Posterior cingulate gyrus (tissue), 11 donors: ENCODE data around the gene CDKL1.
"Not testable (repeated sequence)": the region's sequence is repeated elsewhere in the genome, so short reads cannot be mapped to it uniquely, and the experiment has no call there.

Experiments
- DNase-seq, 10 donors: peaks; one replicate each; pipeline versions ENCODE4 v3.0.0 to v3.0.0-alpha.2; 2020 to 2021; ENCODE audit warnings: mixed read lengths in 3 of 10
- intact Hi-C: fragments of 100-400 bp; cut with DNase I; formaldehyde crosslinking; loops from one replicate; pipeline ENCODE4 v1.15.1; 2023

Gene CDKL1

GRCh38 chr14:50339178-50339804 is 57.4 kb downstream of the CDKL1 start:
- DNase-seq, result no peak
- intact Hi-C loops, result no loop called here

GRCh38 chr14:50338587-50338986 is 58.1 kb downstream of the CDKL1 start:
- intact Hi-C loops, result no loop called here
- no peak for DNase-seq

GRCh38 chr14:50335989-50336824 is 60.5 kb downstream of the CDKL1 start:
- peak in 9 of 10 donors; percentile 39 to 93 (median 55) for DNase-seq

GRCh38 chr14:50335389-50335788 is 61.3 kb downstream of the CDKL1 start:
- DNase-seq, result peak in 8 of 10 donors; percentile 21 to 93 (median 66)
- intact Hi-C loops, result no loop called here

More at GRCh38 chr14:50335989-50336824, 60.5 kb downstream of the CDKL1 start:
- intact Hi-C loops, result no loop called here

DNA sequence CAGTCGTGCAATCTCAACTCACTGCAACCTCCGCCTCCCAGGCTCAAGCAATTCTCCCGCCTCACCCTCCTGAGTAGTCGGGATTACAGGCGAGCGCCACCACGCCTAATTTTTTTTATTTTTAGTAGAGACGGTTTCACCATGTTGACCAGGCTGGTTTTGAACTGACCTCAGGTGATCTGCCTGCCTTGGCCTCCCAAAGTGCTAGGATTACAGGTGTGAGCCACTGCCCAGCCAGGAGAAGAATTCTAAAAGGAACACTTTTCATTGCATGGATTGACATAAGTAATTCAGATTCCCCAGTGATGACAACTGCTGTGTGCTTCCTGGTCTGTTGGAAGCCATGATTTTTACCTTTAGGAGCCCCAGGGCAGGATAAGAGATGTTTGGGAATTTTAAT is 62.5 kb downstream of the CDKL1 start:
- intact Hi-C loops, result no loop called here

DNA sequence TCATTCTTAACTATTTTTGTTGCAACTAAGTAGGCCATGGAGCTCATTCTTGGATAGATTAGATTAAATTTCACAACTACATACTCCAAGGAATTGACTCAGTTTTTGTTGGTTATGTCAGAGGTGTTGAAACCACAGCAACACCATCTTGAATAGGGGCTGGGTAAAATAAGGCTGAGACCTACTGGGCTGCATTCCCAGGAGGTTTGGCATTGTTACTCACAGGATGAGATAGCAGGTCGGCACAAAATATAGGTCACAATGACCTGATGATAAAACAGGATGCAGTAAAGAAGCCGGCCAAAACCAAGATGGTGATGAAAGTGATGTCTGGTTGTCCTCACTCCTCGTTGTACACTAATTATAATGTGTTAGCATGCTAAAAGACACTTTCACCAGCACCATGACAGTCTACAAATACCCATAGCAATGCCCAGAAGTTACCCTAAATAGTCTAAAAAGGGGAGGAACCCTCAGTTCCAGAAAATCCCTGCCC is 63.6 kb downstream of the CDKL1 start:
- DNase-seq, result no peak
- intact Hi-C loops, result no loop called here

More for the DNA sequence above, 62.5 kb downstream of the CDKL1 start:
- no peak for DNase-seq

GRCh38 chr14:50331596-50331995 is 65.1 kb downstream of the CDKL1 start:
- DNase-seq, result no peak
- intact Hi-C loops, result no loop called here

DNA sequence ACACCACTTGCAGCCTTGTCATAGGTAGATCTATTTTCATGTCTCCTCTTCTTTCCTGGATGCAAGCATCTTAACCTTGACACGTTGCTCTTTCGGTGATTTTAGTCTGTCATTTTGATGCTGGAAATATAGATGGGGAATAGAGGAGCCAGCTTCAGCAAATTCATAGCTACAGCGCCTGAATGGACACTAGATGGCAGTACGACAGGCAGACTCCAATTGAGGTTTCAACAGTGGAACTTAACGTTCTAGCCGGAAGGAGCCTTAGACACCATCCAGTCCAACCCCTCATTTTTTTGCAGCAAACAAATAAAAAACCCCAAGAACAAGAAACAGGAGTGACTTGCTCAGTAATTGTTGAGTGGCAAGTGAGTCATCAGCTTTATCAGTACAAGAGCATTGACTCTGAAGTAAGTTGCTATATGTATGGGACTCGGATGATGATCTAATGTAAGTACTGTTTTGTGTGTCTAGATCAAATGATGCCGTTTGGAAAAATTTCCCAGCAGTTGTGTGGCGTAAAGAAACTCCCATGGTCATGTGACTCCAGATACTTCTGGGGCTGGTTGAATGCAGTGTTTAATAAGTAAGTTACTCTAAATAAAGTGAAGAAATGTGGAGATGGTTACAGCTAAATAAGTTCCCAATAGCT is 75.5 kb downstream of the CDKL1 start:
- intact Hi-C loops, result loop anchor here (1.0 kb wide), 1 partner anchor 211 kb away; the partner anchor contains the start of gene MAP4K5
- peak in 6 of 10 donors; percentile 47 to 89 (median 62) for DNase-seq

GRCh38 chr14:50320283-50320682 is 76.4 kb downstream of the CDKL1 start:
- intact Hi-C loops, result no loop called here

GRCh38 chr14:50319721-50320120 is 77.0 kb downstream of the CDKL1 start:
- intact Hi-C loops, result loop anchor here (10.0 kb wide), 1 partner anchor 455 kb away; no protein-coding TSS in a partner anchor
- no peak for DNase-seq

More at GRCh38 chr14:50320283-50320682, 76.4 kb downstream of the CDKL1 start:
- no peak for DNase-seq

GRCh38 chr14:50319293-50319692 is 77.4 kb downstream of the CDKL1 start:
- intact Hi-C loops, result loop anchor here (10.0 kb wide), 1 partner anchor 456 kb away; no protein-coding TSS in a partner anchor
- no peak for DNase-seq

- intact Hi-C loops, result loop anchor here (10.0 kb wide), 1 partner anchor 457 kb away; no protein-coding TSS in a partner anchor
- no peak for DNase-seq
Observed at GRCh38 chr14:50318031-50318626, 78.6 kb downstream of the CDKL1 start.

- intact Hi-C loops, result loop anchor here (10.0 kb wide), 1 partner anchor 461 kb away; no protein-coding TSS in a partner anchor
- DNase-seq, result not testable (repeated sequence)
Observed at GRCh38 chr14:50314098-50314497, 82.6 kb downstream of the CDKL1 start.

- intact Hi-C loops, result loop anchor here (2.0 to 10.0 kb wide), 3 partner anchors 82 to 462 kb away; partner anchors contain the start of genes MAP4K5 and SOS2
Observed at GRCh38 chr14:50312734-50313054, 84.0 kb downstream of the CDKL1 start.

DNA sequence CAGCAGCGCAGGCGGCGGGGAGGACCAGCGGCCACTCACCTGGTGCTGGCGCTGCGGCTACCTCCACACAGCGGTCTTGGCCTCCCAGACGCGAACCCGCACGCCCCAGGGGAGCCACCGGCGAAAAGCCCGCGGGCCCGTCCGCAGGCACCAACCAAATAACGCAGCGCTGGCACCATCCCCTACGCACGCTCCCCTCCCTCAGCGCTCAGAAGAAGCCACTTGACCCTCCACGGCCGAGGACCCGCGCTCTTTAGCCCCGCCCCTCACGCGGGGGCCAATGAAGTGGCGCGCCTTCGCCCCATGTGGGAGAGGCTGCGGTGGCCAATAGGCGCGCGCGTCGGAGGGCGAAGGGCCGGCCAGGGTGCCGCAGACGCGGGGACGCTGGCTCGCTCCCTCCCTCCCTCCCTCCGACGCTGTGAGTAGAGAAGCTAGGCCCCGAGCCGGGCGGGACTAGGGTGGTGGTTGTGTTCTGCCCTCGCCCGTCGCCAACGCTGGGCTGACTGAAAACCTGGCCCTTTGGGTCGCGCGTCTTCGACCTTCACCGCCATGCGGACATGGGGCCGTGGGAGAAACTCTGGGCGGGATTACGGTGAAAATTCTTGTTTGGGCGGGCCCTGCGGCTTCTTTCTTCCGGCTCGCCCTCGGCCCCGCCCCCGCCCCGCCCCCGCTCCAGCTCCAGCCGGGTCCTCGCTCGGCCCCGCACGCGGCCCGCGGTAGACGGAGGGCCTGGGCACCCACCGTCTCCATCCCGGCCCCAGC is 84.5 kb downstream of the CDKL1 start, which contains the start of the genes DMAC2L and L2HGDH:
Gene DMAC2L, plus strand, starts transcription at position 353 of the 762 bp plus-strand sequence. CDS start 9,164 bp downstream, outside the sequence.
Gene L2HGDH, minus strand, starts transcription at position 258 of the 762 bp plus-strand sequence. Its CDS starts 79 bp downstream, at position 179.
- DNase-seq, result peak; percentile 88 to 99 (median 93)
- intact Hi-C loops, result loop anchor here (2.0 to 10.0 kb wide), 3 partner anchors 81 to 463 kb away; partner anchors contain the start of genes MAP4K5 and SOS2

More at GRCh38 chr14:50312734-50313054, 84.0 kb downstream of the CDKL1 start:
- no peak for DNase-seq

DNA sequence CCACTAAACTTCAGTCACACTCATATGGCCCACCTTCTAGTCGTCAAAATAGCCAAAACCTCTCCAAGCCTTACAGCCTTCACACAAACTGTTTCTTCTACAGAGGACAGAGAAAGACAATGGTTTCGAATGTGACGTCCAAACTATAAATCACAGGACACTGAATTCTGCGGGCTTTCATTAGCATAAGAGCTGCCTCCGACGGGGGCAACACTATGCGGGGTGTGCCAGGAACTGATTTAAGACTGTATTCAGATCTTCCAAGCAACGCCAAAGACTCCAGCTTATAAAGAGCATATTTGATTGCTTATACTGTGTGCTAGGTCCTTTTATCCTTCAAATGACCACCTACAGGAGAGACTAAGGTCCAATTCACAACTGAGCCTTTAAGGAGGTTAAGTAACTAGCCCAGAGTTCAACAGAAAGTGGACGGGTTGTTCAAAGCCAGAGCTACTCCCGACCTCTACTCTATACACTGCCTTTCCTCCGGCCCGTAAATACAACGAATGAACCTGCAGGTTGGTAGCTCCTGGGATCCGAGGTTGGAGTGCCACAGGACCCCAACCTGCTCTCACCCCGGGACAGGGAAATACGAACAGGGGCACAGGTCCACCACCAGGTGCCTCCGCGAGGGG is 85.2 kb downstream of the CDKL1 start:
- DNase-seq, result no peak
- intact Hi-C loops, result loop anchor here (10.0 kb wide), 1 partner anchor 463 kb away; no protein-coding TSS in a partner anchor

DNA sequence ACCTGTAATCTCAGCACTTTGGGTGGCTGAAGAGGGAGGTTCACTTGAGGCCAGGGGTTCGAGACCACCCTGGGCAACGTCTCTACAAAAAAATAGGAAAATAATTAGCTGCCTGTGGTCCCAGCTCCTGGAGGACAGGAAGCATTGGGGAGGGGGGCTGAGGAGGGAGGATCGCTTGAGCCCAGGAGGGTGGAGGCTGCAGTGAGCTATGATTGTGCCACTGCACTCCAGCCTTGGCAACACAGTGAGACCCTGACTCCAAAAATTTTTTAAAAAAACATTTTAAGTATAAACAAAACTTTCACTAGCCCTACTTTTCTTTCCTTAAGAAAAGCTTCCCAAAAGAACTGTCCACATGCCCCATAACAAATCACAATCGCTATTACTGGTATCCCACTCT is 86.2 kb downstream of the CDKL1 start:
- intact Hi-C loops, result loop anchor here (10.0 kb wide), 1 partner anchor 464 kb away; no protein-coding TSS in a partner anchor
- no peak for DNase-seq

- intact Hi-C loops, result no loop called here
- no peak for DNase-seq
Observed at GRCh38 chr14:50308363-50308915, 88.2 kb downstream of the CDKL1 start.
